Fibroblast of lung (primary cell): ENCODE data around the gene GYG1. TPM values are rescaled to one million over a fixed set of nuclear protein-coding genes. Genes with fewer than 3 reads are reported as not detected.

Experiments
- DNase-seq, 2 donors: peaks; one replicate each; pipeline versions ENCODE4 v3.0.0 to v3.0.0-alpha.2; 2010; ENCODE audit warnings: low read depth in 2 of 2
- H2AFZ ChIP-seq: 2 replicates; pipeline ENCODE4 v1.5.1; 2012; ENCODE audit warnings: low read length, control low read depth, inconsistent platforms
- H3K27ac ChIP-seq: 2 replicates; pipeline ENCODE4 v1.5.1; 2011; ENCODE audit warnings: low read length, control low read depth; ENCODE audit not compliant: insufficient read depth
- H3K27me3 ChIP-seq: 2 replicates; pipeline ENCODE4 v1.5.1; 2011; ENCODE audit warnings: mild to moderate bottlenecking, low read length; ENCODE audit not compliant: control insufficient read depth, insufficient read depth
- H3K36me3 ChIP-seq: 2 replicates; pipeline ENCODE4 v1.5.1; 2011; ENCODE audit warnings: low read length; ENCODE audit not compliant: control insufficient read depth, insufficient read depth
- H3K4me1 ChIP-seq: 2 replicates; pipeline ENCODE4 v1.5.1; 2011; ENCODE audit warnings: low read length; ENCODE audit not compliant: control insufficient read depth, insufficient read depth; ENCODE audit errors: extremely low read depth
- H3K4me2 ChIP-seq: 2 replicates; pipeline ENCODE4 v1.5.1; 2011; ENCODE audit warnings: low read length, control low read depth; ENCODE audit not compliant: insufficient read depth; ENCODE audit errors: extremely low read depth
- H3K4me3 ChIP-seq, 4 experiments: fragments of 200-600 bp in 1 of 4; sonication (generic) in 1 of 4; replicated peaks in 1 of 4; 2 replicates each; pipeline ENCODE4 v1.5.1; 2011 to 2016; ENCODE audit warnings: low read length in 4 of 4, low read depth in 3 of 4, mild to moderate bottlenecking in 3 of 4, control low read depth in 2 of 4, inconsistent platforms in 1 of 4, mixed read lengths in 1 of 4; ENCODE audit not compliant: insufficient read depth in 1 of 4; ENCODE audit errors: control extremely low read depth in 1 of 4
- H3K79me2 ChIP-seq: 2 replicates; pipeline ENCODE4 v1.5.1; 2012; ENCODE audit warnings: mild to moderate bottlenecking, low read length, inconsistent platforms; ENCODE audit not compliant: control insufficient read depth, insufficient read depth
- H3K9ac ChIP-seq: 2 replicates; pipeline ENCODE4 v1.5.1; 2011; ENCODE audit warnings: mild to moderate bottlenecking, low read length, control low read depth; ENCODE audit not compliant: insufficient read depth
- H3K9me3 ChIP-seq: 2 replicates; pipeline ENCODE4 v1.5.1; 2012; ENCODE audit warnings: low read depth, low read length; ENCODE audit not compliant: control insufficient read depth, insufficient read depth
- H4K20me1 ChIP-seq: 2 replicates; pipeline ENCODE4 v1.5.1; 2011; ENCODE audit warnings: low read length; ENCODE audit not compliant: control insufficient read depth, insufficient read depth; ENCODE audit errors: extremely low read depth
- CTCF ChIP-seq, 2 donors: IDR thresholded peaks in 1 of 2; conservative IDR thresholded peaks in 1 of 2; 1 replicate in 1 of 2; 2 replicates in 1 of 2; pipeline ENCODE4 v1.5.1; 2011 to 2012; ENCODE audit warnings: low read length in 2 of 2, control low read depth in 1 of 2, inconsistent platforms in 1 of 2, low read depth in 1 of 2, mild to moderate bottlenecking in 1 of 2
- EZH2 ChIP-seq: IDR thresholded peaks from 2 replicates; pipeline ENCODE4 v1.5.1; 2012; ENCODE audit warnings: low read length, control low read depth, mild to moderate bottlenecking; ENCODE audit errors: missing control alignments
- polyA plus RNA-seq, 2 donors: library from polyadenylated mRNA; depleted of rRNA in 1 of 2; stranded (reverse) in 1 of 2; unstranded in 1 of 2; fragments of >200 nt; gene quantifications; 2 replicates each; pipeline ENCODE4 v1.2.1, GENCODE V29; 2011 to 2012; ENCODE audit warnings: missing spikeins in 1 of 2
- total RNA-seq: library from RNA; depleted of rRNA; stranded (reverse); fragments of >200 nt; gene quantifications from 2 replicates; pipeline ENCODE4 v1.2.1, GENCODE V29; 2014

GYG1 gene
- total and polyA plus RNA-seq, 2 donors (not counting 1 experiment from before 2014, with no cell fraction given) = 71.5 to 224 TPM

- Histone ChIP-seq H3K4me3 (no peak overlapping the region), H3K27ac (no peak overlapping the region), H2AFZ (no peak overlapping the region), H3K4me2 (no peak overlapping the region), H4K20me1 (no peaks in the 10 kb centered on the region), H3K79me2 (no peaks in the 10 kb centered on the region), H3K4me1 (no peaks in the 10 kb centered on the region), H3K36me3 (no peaks in the 10 kb centered on the region), H3K27me3 (no peaks in the 10 kb centered on the region), H3K9me3 (no peaks in the 10 kb centered on the region), H3K9ac (no peak overlapping the region)
- TF ChIP-seq CTCF (conservative IDR thresholded peaks at IDR 0.05 in 1 of 2, IDR thresholded peaks at IDR 0.05 in 1 of 2; ENCODE audit: low read depth in 1 of 2, low read length in 2 of 2) (no peak), EZH2 (no peak)
- no peak for DNase-seq
Observed at GRCh38 chr3:149044339-149045083, 53.2 kb downstream of the GYG1 start.

- H3K4me1 ChIP-seq = no peaks in the 10 kb centered on the region
- H4K20me1 ChIP-seq = no peaks in the 10 kb centered on the region
- no peaks in the 10 kb centered on the region for H3K79me2 ChIP-seq
- H3K4me2 ChIP-seq = no peak overlapping the region
- H3K9me3 ChIP-seq = no peaks in the 10 kb centered on the region
- no peaks in the 10 kb centered on the region for H3K27me3 ChIP-seq
- no peak for TF ChIP-seq CTCF (conservative IDR thresholded peaks at IDR 0.05 in 1 of 2, IDR thresholded peaks at IDR 0.05 in 1 of 2; ENCODE audit: low read depth in 1 of 2, low read length in 2 of 2)
- no peak for TF ChIP-seq EZH2
- H3K9ac ChIP-seq = no peak overlapping the region
- no peak for DNase-seq
- no peak overlapping the region for H2AFZ ChIP-seq
- H3K27ac ChIP-seq = no peak overlapping the region
- no peak overlapping the region for H3K4me3 ChIP-seq
- H3K36me3 ChIP-seq = peaks cover 5% of the 10 kb centered on the region
Observed at GRCh38 chr3:149055575-149055974, 64.2 kb downstream of the GYG1 start.

- peaks cover 7% of the 10 kb centered on the region for H3K36me3 ChIP-seq
- no peak overlapping the region for H3K27ac ChIP-seq
- H2AFZ ChIP-seq = no peak overlapping the region
- no peak overlapping the region for H3K9ac ChIP-seq
- no peak overlapping the region for H3K4me3 ChIP-seq
- no peak for TF ChIP-seq EZH2
- no peaks in the 10 kb centered on the region for H3K27me3 ChIP-seq
- DNase-seq = no peak
- H3K79me2 ChIP-seq = no peaks in the 10 kb centered on the region
- no peak overlapping the region for H3K4me2 ChIP-seq
- H3K4me1 ChIP-seq = no peaks in the 10 kb centered on the region
- H4K20me1 ChIP-seq = no peaks in the 10 kb centered on the region
- no peaks in the 10 kb centered on the region for H3K9me3 ChIP-seq
Observed at GRCh38 chr3:149058198-149058597, 66.9 kb downstream of the GYG1 start.
